Measurements from ENCODE around the gene DOK5. TPM values are rescaled to one million over a fixed set of nuclear protein-coding genes. Genes with fewer than 3 reads are reported as not detected.

Gene DOK5
- total and polyA plus RNA-seq, 2 of the 4 experiments (the other 2 are of a cell fraction) = 2.8 to 3.9 TPM

DNA sequence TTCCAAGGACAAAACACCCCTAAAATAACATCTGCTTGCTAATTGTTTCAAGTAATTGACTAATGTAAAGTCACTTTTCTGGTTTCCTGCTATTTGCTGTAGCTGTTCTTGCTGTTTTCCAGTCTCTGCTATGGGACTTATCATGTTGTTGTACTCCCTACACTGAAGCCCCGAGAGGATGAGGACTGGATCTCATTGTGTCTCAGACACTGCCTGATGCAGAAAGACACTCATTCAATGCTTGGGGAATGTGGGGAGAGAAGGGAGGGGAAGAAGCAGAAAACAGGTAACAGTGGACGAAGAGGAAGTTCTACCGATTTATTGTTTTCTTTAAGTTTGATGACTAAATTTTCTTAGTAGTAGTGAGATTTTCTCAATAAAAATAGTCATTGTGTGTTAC is 79.8 kb downstream of the DOK5 start:
- no TSS peak for BruUV-seq (replicated peaks)
- Histone ChIP-seq H2BK5ac (ENCODE audit: low read depth, low read length, poor library complexity, severe bottlenecking) (no peak overlapping the region), H4K5ac (ENCODE audit: low read depth, low read length) (no peak overlapping the region), H3K9ac (ENCODE audit: low read depth, low read length) (no peak overlapping the region), H2BK120ac (ENCODE audit: low read depth, low read length) (no peak overlapping the region), H3K36me3 (ENCODE audit: control insufficient read depth, insufficient read depth, low read length) (no peaks in the 10 kb centered on the region), H3K18ac (ENCODE audit: low read depth, low read length) (no peak overlapping the region), H4K8ac (ENCODE audit: low read depth in 2 of 2, low read length in 2 of 2) (no peak overlapping the region), H3K4me3 (ENCODE audit: insufficient read depth, low read depth, low read length) (no peak overlapping the region), H3K23ac (ENCODE audit: low read depth, low read length) (no peak overlapping the region), H3K56ac (ENCODE audit: extremely low read depth, insufficient read depth, low read length) (no peak overlapping the region), H2BK20ac (ENCODE audit: low read depth, low read length) (no peak overlapping the region), H4K91ac (ENCODE audit: insufficient read depth, low read depth, low read length) (no peak overlapping the region), H2AFZ (replicated peaks; ENCODE audit: low read length, poor library complexity) (no peak overlapping the region), H3K14ac (replicated peaks; ENCODE audit: low read depth, low read length) (no peak overlapping the region), H3K9me1 (ENCODE audit: insufficient read depth, low read length) (no peaks in the 10 kb centered on the region), H4K20me1 (ENCODE audit: insufficient read depth, low read length) (no peaks in the 10 kb centered on the region), H3K27ac (ENCODE audit: insufficient read depth, low read length) (no peak overlapping the region), H2AK5ac (ENCODE audit: low read depth, low read length) (no peak overlapping the region), H3K4ac (ENCODE audit: low read depth, low read length) (no peak overlapping the region), H3K9me3 (ENCODE audit: control insufficient read depth, insufficient read depth, low read length) (no peaks in the 10 kb centered on the region), H3K79me1 (ENCODE audit: low read depth in 1 of 2, low read length in 2 of 2) (no peaks in the 10 kb centered on the region), H3K4me2 (ENCODE audit: low read depth, low read length) (no peak overlapping the region), H2BK15ac (ENCODE audit: low read depth, low read length) (no peak overlapping the region), H2AK9ac (replicated peaks; ENCODE audit: low read depth, low read length, poor library complexity) (no peak overlapping the region), H3K4me1 (ENCODE audit: control insufficient read depth, insufficient read depth, low read length) (peaks cover 1% of the 10 kb centered on the region; the same call in 1 of the 2 replicates), H3K27me3 (ENCODE audit: control insufficient read depth, insufficient read depth, low read length) (no peaks in the 10 kb centered on the region)
- no peak for ATAC-seq (ENCODE audit: low read depth)
- dilution Hi-C loops (cut with HindIII; ENCODE audit: low sequenced_read_pairs, unreplicated experiment) (no loop called here), in situ Hi-C loops (cut with MboI; ENCODE audit: low sequenced_read_pairs) (no loop called here), intact Hi-C loops (cut with micrococcal nuclease) (no loop called here)
- no peak for TF ChIP-seq FOS (IDR thresholded peaks at IDR 0.05; ENCODE audit: low read depth, low read length)
- TF ChIP-seq SMC3 (IDR thresholded peaks at IDR 0.05; ENCODE audit: low read depth, low read length) = no peak
- no peak for TF ChIP-seq BHLHE40 (IDR thresholded peaks at IDR 0.05; ENCODE audit: low read depth, low read length)
- TF ChIP-seq CEBPB (IDR thresholded peaks at IDR 0.05; ENCODE audit: low read depth, low read length) = no peak
- no peak for TF ChIP-seq RFX5 (IDR thresholded peaks at IDR 0.05; ENCODE audit: low read depth, low read length)
- no peak for TF ChIP-seq NFE2L2 (IDR thresholded peaks at IDR 0.05; ENCODE audit: low read depth, low read length)
- TF ChIP-seq MAFK (IDR thresholded peaks at IDR 0.05; ENCODE audit: low read depth, low read length) = no peak
- TF ChIP-seq POLR2A (IDR thresholded peaks at IDR 0.05; ENCODE audit: low read depth, low read length) = no peak
- TF ChIP-seq RCOR1 (IDR thresholded peaks at IDR 0.05; ENCODE audit: insufficient replicate concordance, low read length) = no peak
- TF ChIP-seq RAD21 (IDR thresholded peaks at IDR 0.05; ENCODE audit: low read length) = no peak
- TF ChIP-seq, protein P1, sequence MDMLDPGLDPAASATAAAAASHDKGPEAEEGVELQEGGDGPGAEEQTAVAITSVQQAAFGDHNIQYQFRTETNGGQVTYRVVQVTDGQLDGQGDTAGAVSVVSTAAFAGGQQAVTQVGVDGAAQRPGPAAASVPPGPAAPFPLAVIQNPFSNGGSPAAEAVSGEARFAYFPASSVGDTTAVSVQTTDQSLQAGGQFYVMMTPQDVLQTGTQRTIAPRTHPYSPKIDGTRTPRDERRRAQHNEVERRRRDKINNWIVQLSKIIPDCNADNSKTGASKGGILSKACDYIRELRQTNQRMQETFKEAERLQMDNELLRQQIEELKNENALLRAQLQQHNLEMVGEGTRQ (IDR thresholded peaks at IDR 0.05; ENCODE audit: low read depth, low read length) = no peak
- no peak for TF ChIP-seq MXI1 (IDR thresholded peaks at IDR 0.05; ENCODE audit: borderline replicate concordance, low read depth, low read length)
- TF ChIP-seq CHD1 (IDR thresholded peaks at IDR 0.05; ENCODE audit: low read depth, low read length) = no peak
- TF ChIP-seq, protein P2, sequence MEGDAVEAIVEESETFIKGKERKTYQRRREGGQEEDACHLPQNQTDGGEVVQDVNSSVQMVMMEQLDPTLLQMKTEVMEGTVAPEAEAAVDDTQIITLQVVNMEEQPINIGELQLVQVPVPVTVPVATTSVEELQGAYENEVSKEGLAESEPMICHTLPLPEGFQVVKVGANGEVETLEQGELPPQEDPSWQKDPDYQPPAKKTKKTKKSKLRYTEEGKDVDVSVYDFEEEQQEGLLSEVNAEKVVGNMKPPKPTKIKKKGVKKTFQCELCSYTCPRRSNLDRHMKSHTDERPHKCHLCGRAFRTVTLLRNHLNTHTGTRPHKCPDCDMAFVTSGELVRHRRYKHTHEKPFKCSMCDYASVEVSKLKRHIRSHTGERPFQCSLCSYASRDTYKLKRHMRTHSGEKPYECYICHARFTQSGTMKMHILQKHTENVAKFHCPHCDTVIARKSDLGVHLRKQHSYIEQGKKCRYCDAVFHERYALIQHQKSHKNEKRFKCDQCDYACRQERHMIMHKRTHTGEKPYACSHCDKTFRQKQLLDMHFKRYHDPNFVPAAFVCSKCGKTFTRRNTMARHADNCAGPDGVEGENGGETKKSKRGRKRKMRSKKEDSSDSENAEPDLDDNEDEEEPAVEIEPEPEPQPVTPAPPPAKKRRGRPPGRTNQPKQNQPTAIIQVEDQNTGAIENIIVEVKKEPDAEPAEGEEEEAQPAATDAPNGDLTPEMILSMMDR (conservative IDR thresholded peaks at IDR 0.05; ENCODE audit: low read depth, low read length) = no peak
- no peak for TF ChIP-seq ELK1 (IDR thresholded peaks at IDR 0.05; ENCODE audit: borderline replicate concordance, low read depth, low read length)
- TF ChIP-seq MAZ (IDR thresholded peaks at IDR 0.05; ENCODE audit: borderline replicate concordance, low read depth, low read length) = no peak
- WGBS, 2 experiments (ENCODE audit: extremely low coverage in 2 of 2, insufficient read length in 1 of 2) = no CpG with 5 or more reads among the region's 3 CpGs
- DNase-seq = no peak
- CTCF ChIA-PET = no interaction called here
- POLR2A ChIA-PET (ENCODE audit: unreplicated experiment) = no interaction called here
